Rectal smooth muscle tissue (tissue), 1 donor: ENCODE measurements around the gene HTD2.

Experiments used
- H3K27ac ChIP-seq: one replicate; pipeline ENCODE4 v1.7.0; 2013; ENCODE audit warnings: low read depth, low read length, inconsistent platforms
- H3K27me3 ChIP-seq: one replicate; pipeline ENCODE4 v1.7.0; 2013; ENCODE audit warnings: low read length; ENCODE audit not compliant: control insufficient read depth, insufficient read depth
- H3K36me3 ChIP-seq: one replicate; pipeline ENCODE4 v1.7.0; 2013; ENCODE audit warnings: low read length; ENCODE audit not compliant: control insufficient read depth, insufficient read depth
- H3K4me1 ChIP-seq: one replicate; pipeline ENCODE4 v1.7.0; 2013; ENCODE audit warnings: low read length; ENCODE audit not compliant: control insufficient read depth, insufficient read depth
- H3K4me3 ChIP-seq: one replicate; pipeline ENCODE4 v1.7.0; 2013; ENCODE audit warnings: low read length
- H3K9ac ChIP-seq: one replicate; pipeline ENCODE4 v1.7.0; 2013; ENCODE audit warnings: low read length

The HTD2 gene

GRCh38 chr3:58355179-58355578, 48.9 kb downstream of the HTD2 start:
- Histone ChIP-seq H3K4me3 (no peak overlapping the region), H3K4me1 (peaks cover 6% of the 10 kb centered on the region), H3K36me3 (no peaks in the 10 kb centered on the region), H3K9ac (peak overlapping the region; percentile 2), H3K27me3 (no peaks in the 10 kb centered on the region), H3K27ac (no peak overlapping the region)

- Histone ChIP-seq H3K36me3 (no peaks in the 10 kb centered on the region), H3K9ac (no peak overlapping the region), H3K4me3 (no peak overlapping the region), H3K4me1 (peaks cover 6% of the 10 kb centered on the region), H3K27ac (peak overlapping the region; percentile 70), H3K27me3 (no peaks in the 10 kb centered on the region)
Measured at GRCh38 chr3:58356054-58356453, 49.7 kb downstream of the HTD2 start.

GRCh38 chr3:58357402-58357801, 51.1 kb downstream of the HTD2 start:
- Histone ChIP-seq H3K4me1 (peaks cover 6% of the 10 kb centered on the region), H3K4me3 (no peak overlapping the region), H3K27ac (peak overlapping the region; percentile 33), H3K36me3 (no peaks in the 10 kb centered on the region), H3K9ac (no peak overlapping the region), H3K27me3 (no peaks in the 10 kb centered on the region)

- peaks cover 6% of the 10 kb centered on the region for H3K4me1 ChIP-seq
- H3K36me3 ChIP-seq: no peaks in the 10 kb centered on the region
- H3K4me3 ChIP-seq: no peak overlapping the region
- H3K9ac ChIP-seq: no peak overlapping the region
- H3K27me3 ChIP-seq: no peaks in the 10 kb centered on the region
- H3K27ac ChIP-seq: peak overlapping the region; percentile 22
Measured at GRCh38 chr3:58358092-58358491, 51.8 kb downstream of the HTD2 start.

GRCh38 chr3:58358808-58359207, 52.5 kb downstream of the HTD2 start:
- no peaks in the 10 kb centered on the region for H3K27me3 ChIP-seq
- peak overlapping the region; percentile 22 for H3K27ac ChIP-seq
- H3K4me3 ChIP-seq: no peak overlapping the region
- H3K9ac ChIP-seq: no peak overlapping the region
- peaks cover 6% of the 10 kb centered on the region for H3K4me1 ChIP-seq
- H3K36me3 ChIP-seq: no peaks in the 10 kb centered on the region

- Histone ChIP-seq H3K27me3 (no peaks in the 10 kb centered on the region), H3K27ac (no peak overlapping the region), H3K4me1 (peaks cover 6% of the 10 kb centered on the region), H3K9ac (no peak overlapping the region), H3K36me3 (no peaks in the 10 kb centered on the region), H3K4me3 (no peak overlapping the region)
Measured at GRCh38 chr3:58359621-58360020, 53.3 kb downstream of the HTD2 start.

- Histone ChIP-seq H3K4me1 (no peaks in the 10 kb centered on the region), H3K4me3 (no peak overlapping the region), H3K27ac (no peak overlapping the region), H3K36me3 (no peaks in the 10 kb centered on the region), H3K27me3 (no peaks in the 10 kb centered on the region), H3K9ac (no peak overlapping the region)
Measured at GRCh38 chr3:58361866-58362265, 55.5 kb downstream of the HTD2 start.

GRCh38 chr3:58366699-58367098, 60.4 kb downstream of the HTD2 start:
- Histone ChIP-seq H3K4me3 (no peak overlapping the region), H3K27ac (no peak overlapping the region), H3K9ac (no peak overlapping the region), H3K27me3 (no peaks in the 10 kb centered on the region), H3K36me3 (no peaks in the 10 kb centered on the region), H3K4me1 (no peaks in the 10 kb centered on the region)

GRCh38 chr3:58369038-58369437, 62.7 kb downstream of the HTD2 start:
- no peak overlapping the region for H3K4me3 ChIP-seq
- H3K4me1 ChIP-seq: no peaks in the 10 kb centered on the region
- no peaks in the 10 kb centered on the region for H3K27me3 ChIP-seq
- H3K27ac ChIP-seq: no peak overlapping the region
- H3K36me3 ChIP-seq: no peaks in the 10 kb centered on the region
- no peak overlapping the region for H3K9ac ChIP-seq
